M059J (cell line): ENCODE data around the gene BIRC6. TPM values are rescaled to one million over a fixed set of nuclear protein-coding genes. Genes with fewer than 3 reads are reported as not detected.
"Not testable (repeated sequence)": the region's sequence is repeated elsewhere in the genome, so short reads cannot be mapped to it uniquely, and the experiment has no call there.

Source experiments
- DNase-seq: peaks from one replicate; pipeline ENCODE4 v3.0.0-alpha.2; 2012; ENCODE audit warnings: low read depth
- total RNA-seq: library from RNA; depleted of rRNA; stranded (reverse); fragments of >200 nt; shearing (Covaris generic); gene quantifications from 2 replicates; pipeline ENCODE4 v1.2.3, GENCODE V29; 2014

BIRC6 gene
- total RNA-seq, 1 experiment from 2014 or later: 54.0 TPM

DNA sequence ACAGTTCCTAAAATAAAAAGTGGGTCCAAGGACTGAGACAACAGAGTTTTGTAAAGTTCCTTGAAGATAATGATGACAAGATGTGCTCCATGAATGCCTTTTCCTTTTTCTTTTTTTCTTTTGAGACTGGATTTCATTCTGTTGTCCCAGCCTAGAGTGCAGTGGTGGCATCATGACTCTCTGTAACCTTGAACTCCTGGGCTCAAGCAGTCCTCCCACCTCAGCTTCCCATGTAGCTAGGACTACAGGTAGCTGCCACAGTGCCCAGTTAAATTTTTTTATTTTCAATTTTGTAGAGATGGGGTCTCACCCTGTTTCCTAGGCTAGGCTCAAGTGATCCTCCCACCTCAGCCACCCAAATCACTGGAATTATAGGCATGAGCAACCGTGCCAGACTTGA lies 254.9 kb downstream of the BIRC6 start:
- DNase-seq: no peak

DNA sequence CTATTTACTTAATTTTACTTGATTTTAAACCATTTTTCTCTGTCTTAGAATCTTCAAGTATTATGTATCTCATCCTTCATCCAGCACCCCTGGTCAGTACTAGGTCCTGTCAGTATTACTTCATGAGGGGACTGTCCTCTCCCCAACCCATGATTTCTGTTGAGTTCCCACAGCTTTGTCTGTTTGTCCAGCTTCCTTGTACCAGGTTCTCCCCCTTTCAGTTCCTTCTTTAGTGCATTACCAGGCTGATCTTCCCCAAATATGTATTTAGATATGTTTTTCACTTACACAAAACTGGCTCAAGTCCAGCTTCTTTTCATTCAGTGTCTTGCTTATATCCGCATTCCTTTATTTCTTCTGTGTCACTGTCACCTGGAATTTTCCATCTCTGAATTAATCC lies 257.3 kb downstream of the BIRC6 start:
- DNase-seq: no peak

DNA sequence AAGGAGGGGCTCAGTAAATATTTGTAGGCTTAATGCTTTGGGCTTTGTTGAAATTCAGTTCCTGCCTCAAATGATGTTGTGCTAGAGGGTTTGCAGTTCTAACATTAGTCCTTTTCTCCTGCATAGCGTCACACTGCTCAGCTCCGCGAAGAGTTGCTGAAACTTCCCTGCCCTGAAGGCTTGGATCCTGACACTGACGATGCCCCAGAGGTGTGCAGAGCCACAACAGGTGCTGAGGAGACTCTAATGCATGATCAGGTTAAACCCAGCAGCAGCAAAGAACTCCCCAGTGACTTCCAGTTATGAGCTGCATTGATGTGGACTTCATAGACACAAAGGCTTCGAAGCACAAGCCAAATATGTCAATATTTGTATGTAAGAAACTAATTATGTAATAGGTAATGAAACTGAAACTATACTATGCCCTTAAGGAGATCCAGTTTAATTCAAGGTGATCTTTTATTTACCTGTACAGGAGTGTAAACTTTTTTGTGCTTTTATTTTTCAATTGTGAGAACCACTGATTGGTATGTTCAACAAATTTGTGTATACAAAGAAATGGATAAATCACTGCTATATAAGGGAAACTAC lies 260.9 kb downstream of the BIRC6 start:
- no peak for DNase-seq

DNA sequence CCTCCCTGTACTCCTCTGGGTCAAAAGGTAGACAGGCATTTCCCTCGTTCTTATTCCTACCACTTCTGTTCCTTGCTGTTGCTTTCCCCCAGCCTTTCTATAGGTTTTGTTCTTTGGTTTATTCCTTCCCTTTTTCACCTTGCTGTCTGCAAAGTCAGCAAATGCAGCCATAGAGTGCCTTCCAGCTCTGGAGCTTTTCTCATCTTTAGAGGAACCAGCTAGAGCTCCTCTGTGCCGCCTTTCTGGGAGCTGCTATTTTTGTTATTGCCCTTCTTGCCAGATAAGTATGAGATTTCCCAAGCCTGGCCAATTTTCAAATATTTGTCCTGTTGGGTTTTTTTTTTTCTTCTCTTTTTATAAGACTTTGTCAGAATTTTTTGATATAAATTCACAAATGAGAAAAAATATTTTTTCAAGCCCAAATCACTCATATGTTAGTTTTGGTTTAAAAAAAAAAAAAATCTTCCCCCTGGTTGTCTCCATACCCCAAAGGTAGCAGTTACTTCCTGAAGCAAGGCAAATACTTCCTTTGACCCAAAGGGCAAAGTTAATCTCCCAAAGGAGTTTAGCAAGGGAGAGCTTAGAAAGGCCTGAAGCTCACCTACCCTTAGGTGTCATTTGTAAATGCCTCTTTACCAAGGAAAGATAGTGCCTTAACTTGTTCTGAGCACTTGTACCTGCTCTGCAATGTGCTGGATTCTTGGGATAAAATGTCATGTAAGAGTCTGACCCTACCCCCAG lies 265.9 kb downstream of the BIRC6 start:
- no peak for DNase-seq

DNA sequence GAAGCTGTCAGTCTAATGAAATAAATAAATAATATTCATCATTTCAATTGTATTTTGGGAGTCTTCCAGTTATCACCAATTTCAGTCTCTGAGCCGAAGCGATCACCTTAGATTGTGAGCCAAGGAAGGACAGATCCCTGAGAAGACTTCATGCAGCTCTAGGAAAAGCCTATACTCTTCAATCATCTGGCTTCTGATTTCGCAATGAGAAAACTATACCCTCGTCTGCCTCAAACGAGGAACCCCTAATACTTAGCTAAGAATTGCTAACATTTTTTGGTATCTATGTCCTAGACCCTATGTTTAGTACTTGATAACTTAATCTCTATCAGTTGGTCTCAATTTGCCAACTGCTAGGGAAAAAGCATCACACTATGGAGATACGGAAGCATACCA lies 266.5 kb downstream of the BIRC6 start:
- no peak for DNase-seq

DNA sequence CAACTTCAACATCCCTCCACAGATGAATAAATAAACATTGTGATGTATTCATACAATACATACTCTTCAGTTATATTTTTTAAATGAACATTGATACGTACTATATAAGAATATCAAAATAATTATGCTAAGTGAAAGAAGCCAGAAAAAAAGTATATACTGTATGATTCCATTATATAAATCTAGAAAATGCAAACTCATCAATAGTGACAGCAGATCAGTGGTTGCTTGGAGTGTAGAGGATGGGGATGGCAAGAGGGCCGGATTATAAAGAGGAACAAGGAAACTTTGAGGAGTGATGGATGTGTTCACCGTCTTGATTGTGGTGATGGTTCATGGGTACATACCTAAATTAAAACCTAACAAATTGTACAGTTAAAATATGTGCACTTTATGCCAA lies 268.0 kb downstream of the BIRC6 start:
- DNase-seq: no peak

DNA sequence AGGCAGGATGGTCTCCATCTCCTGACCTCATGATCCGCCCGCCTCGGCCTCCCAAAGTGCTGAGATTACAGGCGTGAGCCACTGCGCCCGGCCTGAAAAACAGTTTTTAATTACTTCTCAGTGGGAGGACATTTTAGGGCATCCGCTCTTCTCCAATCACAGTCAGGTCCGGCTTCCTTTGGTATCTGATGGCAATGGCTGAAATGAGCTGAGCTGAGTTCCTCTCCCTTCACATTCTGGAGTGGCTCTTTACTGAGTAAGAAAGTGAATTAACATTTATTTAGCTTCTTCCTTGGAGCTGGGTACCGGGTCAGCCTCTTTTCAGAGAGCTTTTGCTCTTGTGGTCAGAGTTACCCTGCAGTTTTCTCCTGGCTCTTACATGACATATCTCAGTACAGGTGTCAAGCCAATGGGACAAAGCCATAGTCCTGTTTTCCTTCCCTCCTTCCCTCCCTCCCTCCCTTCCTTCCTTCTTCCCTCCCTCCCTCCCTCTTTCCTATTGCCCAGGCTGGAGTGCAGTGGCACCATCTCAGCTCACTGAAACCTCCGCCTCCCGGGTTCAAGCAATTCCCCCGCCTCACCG lies 269.9 kb downstream of the BIRC6 start:
- no peak for DNase-seq

DNA sequence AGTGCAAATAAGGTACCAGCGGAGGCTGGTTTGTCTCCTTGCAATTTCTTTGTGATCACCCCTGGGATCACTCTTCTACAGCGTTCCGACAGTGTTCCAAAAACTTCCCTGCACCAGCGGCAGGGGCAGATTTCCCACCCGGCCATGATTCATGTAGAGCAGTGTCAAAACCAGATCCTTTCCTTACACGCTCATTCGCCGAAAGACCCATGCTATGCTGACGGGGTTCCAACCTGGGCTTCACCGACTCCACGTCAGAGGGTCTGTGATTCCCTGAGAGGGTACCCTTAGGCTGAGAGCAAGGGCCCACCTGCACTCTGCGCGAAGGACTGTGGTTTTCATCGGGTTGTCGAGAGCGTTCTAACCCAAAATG lies 270.6 kb downstream of the BIRC6 start:
- DNase-seq: peak; percentile 56

DNA sequence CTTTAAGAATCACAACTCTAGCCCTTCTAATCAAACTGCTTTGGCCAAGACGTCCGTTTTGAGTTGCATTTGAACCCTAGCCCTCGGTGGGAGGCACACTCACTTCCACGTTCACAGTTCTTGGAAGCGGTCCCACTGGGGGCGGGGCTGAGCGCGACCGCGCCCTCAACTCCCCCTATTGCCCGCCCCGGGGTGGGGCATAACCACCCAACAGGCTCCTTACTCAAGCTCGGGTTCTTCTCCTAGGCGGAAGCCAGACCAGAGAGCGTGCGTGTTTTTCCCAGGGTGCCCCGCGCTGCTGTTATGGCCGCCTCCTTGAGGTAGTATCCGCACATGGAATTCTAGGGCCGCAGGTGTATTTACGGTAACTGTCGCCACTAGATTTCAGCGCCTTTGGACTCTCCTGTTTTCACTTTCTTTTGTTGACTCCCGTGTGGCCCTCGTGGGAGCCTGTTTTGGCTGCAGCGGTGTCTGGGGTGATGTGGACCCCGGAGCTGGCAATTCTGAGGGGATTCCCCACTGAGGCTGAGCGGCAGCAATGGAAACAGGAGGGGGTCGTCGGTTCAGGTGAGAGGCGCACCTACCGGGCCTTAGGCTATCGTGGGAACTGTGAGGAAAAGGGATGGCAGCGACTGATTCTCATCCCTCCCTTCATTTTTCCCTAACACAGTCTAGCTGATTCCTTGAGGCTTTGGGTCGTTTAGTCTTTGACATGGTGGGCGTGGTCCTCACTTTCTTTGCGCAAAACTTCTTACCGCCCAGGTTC lies 271.2 kb downstream of the BIRC6 start, which contains the start of gene TTC27:
TTC27 (plus strand) TSS at position 237 of the 766 bp plus-strand sequence; CDS start at position 480, 243 bp downstream.
- DNase-seq: peak; percentile 95

DNA sequence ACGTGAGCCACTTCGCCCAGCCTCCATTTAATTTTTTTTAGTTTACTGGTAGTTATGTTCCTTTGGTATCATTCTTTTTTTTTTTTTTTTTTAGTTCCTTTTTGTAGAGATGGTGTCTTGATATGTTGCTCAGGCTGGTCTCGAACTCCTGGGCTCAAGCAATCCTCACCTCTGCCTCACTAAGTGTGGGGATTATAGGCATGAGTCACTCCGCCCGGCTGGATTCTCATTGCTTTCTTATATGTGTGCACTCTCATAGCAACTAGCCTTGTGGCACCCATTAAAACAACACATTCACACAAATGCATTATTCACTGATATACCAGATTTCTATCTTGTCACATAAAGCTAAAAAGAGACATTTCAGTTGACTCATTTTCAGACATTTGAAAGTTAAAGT lies 275.3 kb downstream of the BIRC6 start:
- peak; percentile 77 for DNase-seq

DNA sequence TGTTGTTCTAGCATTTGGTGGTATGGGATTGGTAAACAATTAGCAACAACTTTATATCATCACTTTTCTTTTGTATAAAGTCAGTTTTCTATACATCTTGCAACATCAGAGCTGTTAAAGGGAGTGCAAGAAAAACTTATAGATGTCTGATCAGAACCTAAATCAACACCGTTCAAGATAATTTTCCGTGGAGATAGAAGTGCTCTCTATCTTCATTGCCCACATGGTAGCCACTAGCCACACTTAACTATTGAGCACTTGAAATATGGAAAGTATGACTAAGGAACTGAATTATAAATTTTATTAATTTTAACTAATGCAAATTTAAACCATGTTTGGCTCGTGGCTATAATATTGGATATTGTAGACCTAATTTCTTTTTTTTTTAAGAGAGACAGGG lies 276.2 kb downstream of the BIRC6 start:
- no peak for DNase-seq

DNA sequence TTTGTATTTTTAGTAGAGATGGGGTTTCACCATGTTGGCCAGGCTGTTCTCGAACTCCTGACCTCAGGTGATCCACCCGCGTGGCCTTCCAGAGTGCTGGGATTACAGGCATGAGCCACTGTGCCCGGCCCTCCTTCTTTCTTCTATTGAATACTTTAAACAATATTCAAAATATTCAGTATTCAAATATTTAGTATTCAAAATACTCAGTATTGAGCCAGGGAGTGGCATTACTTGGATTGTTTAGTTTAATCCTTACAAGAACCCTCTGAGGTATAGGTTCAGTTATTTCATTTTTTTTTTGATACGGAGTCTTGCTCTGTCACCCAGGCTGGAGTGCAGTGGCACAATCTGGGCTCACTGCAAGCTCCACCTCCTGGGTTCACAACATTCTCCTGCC lies 281.7 kb downstream of the BIRC6 start:
- not testable (repeated sequence) for DNase-seq

DNA sequence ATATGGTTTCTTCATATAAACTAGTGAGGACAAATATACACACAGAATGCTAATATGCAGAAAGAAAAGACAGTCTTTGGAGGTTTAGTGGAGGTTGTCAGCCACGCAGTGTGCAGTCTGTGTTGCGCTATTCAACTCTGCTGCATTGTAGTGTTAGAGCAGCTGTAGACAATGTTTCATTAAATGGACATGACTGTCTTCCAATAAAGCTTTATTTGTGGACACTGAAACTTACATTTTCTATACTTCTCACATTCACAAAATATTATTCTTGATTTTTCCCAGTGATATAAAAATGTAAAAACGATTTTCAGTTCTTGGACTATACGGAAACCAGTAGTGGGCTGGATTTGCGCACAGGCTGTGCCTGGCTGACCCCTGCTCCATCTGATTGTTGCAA lies 284.4 kb downstream of the BIRC6 start:
- no peak for DNase-seq

DNA sequence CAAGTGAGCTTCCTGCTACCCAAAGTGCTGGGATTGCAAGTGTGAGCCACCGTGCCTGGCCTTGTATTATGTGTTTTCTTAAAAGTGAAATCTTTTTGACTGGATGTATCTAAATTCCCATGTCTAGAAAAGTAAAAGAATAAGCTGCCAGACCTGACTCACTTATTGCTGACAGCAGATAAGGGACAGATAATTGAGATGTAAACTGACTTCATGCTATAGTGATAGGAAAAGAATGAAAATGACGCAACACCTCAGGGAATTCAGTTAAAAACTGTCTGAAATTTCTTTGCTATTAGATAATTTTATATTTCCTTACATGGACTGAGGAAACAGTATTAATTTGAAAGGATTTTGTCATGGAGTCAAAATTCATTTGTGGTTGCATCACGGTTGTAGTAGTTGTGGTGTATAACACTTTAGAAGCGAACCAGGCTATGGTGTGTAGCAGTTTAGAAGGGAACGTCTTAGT lies 290.4 kb downstream of the BIRC6 start:
- DNase-seq: peak; percentile 2

DNA sequence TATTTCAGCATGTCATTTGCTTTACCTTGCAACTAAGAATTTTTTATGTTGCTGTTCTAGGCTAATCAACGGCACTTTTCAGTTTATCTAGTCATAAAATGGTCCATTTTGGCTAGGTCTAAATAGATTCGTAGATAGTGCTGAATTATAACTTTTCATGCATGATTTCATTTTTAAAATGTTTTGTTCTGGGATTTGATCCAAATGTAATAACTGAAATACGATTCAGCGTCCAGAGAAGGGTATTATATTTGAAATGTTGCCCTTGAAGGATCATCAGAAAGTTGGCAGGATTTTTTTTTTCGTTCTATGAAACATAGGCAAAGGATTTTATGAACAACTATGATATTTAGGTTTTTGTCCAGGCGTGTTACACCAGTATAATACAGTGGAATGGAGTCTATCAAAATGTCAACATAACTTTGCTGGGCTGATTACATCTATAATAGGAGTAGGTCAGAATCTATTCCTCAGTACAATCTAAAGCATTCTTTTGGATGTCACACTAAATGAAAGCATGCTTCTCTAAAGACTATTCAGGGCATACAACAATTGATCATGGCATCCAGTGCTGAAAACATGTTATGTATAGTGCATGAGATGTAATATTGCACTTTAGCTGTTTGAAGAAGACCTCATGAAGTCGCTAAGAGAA lies 295.9 kb downstream of the BIRC6 start:
- no peak for DNase-seq

DNA sequence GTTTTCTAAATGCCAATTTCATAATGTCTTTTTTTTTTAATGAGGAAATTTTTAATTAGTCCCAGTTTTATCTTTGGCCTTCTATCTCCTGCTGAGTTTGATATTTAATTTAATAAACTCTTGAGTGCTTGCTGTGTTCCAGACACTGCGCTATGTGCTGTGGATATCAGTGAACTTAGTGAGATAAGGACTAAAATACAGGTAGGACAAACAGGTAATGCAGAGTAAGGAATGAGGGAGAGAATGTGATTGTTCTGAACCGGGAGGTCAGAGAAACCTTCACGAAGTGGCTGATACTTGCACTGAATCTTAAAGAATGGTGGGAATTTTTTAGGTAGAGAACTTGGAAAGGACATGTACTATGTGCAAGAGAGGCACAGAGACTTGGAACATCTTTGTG lies 299.2 kb downstream of the BIRC6 start:
- DNase-seq: no peak

DNA sequence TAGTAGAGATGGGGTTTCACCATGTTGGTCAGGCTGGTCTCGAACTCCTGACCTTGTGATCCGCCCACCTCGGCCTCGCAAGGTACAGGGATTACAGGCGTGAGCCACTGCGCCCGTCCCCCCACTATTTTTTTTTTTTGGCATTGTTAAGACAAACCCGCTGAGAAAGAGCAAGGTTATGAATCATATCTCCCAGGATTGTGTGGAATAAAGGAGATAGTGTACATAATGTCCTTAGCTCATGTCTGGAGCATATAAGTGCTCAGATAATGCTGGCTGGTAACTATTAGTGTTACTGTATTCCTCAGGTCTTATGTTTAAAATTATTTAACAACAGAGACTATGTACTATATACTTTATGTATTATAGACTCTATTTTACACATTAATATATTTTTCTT lies 307.0 kb downstream of the BIRC6 start:
- no peak for DNase-seq

DNA sequence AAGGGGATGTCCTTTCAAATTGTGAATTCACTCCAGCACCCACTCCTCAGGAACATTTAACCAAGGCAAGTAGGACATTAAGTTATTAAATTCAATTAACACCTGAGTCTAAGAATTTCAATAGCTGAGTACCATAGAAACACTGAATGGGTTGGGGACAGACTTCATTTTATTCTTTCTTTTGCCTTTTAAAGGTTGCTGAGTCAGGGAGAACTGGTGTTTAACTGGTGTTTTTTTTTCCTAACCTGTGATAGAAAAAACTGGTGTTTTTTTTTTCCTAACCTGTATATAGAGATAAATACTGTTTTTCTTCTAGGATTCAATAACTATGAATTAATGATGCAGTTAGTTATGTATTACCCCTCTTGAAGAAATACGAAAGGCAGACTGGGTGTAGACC lies 309.9 kb downstream of the BIRC6 start:
- DNase-seq: no peak

DNA sequence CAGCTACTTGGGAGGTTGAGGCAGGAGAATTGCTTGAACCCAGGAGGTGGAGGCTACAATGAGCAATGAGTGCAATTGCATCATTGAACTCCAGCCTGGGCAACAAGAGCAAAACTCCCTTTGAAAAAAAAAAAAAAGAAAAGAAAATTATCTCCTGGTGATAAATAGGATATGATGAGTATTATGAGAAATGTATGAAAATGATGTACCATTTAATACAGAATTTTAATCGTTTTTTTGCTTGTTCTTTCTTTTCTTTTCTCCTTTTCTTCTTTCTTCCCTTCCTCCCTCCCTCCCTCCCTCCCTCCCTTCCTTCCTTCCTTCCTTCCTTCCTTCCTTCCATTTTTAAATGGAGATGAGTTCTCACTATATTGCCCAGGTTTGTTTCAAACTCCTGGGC lies 311.4 kb downstream of the BIRC6 start:
- DNase-seq: no peak
